Left forelimb (tissue), 1 donor: Measurements from ENCODE around the gene PNPLA5.

Source experiments
- DNase-seq: peaks from one replicate; pipeline ENCODE4 v3.0.0-alpha.2; 2018; ENCODE audit warnings: low spot score

The PNPLA5 gene

DNA sequence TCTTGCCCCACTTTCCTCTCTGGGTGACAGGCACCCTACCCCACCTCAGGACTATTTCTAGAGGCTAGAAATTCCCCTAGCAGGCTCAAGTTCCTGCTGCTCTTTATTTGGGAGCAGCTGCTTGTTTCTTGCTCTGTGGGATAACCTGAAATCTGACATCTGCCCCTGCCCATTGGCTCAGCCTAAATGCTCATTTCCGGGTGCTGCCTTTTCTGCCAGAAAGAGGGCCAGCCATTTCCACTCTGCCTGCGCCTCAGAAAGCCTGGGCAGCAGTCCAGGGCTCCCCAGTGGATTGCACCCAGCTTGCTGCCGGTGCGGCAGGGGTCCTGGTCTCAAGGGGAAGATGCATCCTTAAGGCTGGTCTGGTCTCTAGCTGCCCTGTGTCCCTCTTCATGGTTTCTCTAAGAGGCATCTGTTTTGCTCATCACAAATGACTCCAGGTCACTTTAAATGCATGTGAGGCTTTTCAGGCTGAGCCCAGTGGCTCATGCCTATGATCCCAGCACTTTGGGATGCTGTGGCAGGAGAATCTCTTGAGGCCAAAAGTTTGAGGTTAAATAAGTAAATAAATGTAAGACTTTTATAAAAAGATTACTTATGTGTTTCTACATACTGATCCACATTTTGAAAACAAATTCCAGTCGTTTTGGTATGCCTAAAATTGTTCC is 10.3 kb upstream of the PNPLA5 start:
- DNase-seq, result no peak

DNA sequence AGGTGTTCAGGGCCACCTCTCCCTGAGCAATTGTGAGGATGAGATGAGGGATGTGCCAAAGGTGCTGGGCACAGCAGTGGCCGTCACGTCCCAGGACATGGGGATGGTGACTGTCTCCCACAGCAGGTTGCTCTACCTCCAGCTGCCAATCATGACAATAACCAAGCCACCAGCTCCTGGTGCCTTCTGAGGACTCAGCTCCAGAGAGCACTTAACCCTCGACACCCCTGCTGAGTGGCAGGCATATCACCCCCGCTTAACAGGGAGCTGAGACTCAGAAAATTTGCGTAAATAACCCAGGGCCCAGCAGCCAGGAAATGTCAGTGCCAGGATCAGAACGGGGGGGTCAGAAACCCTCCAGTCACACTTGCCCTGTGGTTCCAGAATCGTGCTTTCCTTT is 8.4 kb upstream of the PNPLA5 start:
- DNase-seq, result no peak

DNA sequence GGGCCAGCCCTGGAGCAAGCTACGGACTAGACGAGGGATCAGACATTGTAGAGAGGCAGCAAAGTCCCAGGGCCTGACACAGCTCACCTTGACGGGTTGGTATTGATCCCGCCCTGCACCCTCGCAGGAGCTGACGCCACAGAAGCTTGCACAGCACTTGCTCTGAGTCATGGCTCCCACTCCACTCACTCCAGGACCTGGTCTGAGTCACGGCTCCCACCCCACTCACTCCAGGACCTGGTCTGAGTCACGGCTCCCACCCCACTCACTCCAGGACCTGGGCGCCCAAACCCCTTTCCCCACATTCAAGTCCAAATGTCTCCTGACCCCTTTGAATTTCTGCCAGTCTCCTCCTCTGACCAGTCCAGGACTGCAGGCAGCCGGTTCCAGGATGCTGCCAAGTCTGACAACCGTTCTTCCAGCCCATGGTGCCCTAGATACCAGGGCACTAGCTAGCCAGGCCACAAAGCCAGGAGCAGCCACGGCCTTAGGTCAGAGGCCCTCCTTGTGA is 6.0 kb upstream of the PNPLA5 start:
- DNase-seq, result no peak

GRCh38 chr22:43895986-43896645 is 4.3 kb upstream of the PNPLA5 start:
- DNase-seq, result no peak

DNA sequence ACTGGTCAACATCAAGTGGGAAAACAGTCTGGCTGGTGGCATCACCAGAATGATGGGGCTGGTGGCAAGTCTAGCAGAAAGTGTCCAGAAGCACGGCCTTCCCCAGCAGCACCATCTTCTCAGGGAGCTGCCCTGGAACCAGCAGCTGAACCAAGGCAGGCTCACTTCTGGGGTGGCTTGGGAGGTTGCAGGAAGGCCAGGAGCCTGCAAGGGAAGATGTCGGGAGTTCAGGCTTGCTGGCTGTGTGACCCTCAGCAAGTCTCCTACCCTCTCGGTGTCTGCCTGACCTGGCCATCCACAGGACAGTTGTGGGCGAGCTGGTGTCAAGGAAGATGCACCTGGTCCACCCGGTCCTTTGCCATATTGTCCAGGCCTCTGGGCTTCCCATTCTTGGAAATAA is 2.3 kb upstream of the PNPLA5 start:
- no peak for DNase-seq

GRCh38 chr22:43893266-43893665 is 1.5 kb upstream of the PNPLA5 start:
- no peak for DNase-seq

- DNase-seq, result no peak
Measured at GRCh38 chr22:43892183-43892894, 526 bp upstream of the PNPLA5 start.

- DNase-seq, result peak; percentile 55
Measured at GRCh38 chr22:43890901-43891331, 897 bp downstream of the PNPLA5 start.

- no peak for DNase-seq
Measured at GRCh38 chr22:43889860-43890253, 2.0 kb downstream of the PNPLA5 start.

GRCh38 chr22:43889201-43889859 is 2.5 kb downstream of the PNPLA5 start:
- peak; percentile 58 for DNase-seq

- DNase-seq, result no peak
Measured at GRCh38 chr22:43888740-43889139, 3.1 kb downstream of the PNPLA5 start.

- DNase-seq, result no peak
Measured at GRCh38 chr22:43887391-43887790, 4.4 kb downstream of the PNPLA5 start.

GRCh38 chr22:43886231-43886630 is 5.6 kb downstream of the PNPLA5 start:
- DNase-seq, result no peak

GRCh38 chr22:43885786-43886185 is 6.0 kb downstream of the PNPLA5 start:
- DNase-seq, result peak; percentile 26

- peak; percentile 48 for DNase-seq
Measured at GRCh38 chr22:43885319-43885671, 6.5 kb downstream of the PNPLA5 start.

DNA sequence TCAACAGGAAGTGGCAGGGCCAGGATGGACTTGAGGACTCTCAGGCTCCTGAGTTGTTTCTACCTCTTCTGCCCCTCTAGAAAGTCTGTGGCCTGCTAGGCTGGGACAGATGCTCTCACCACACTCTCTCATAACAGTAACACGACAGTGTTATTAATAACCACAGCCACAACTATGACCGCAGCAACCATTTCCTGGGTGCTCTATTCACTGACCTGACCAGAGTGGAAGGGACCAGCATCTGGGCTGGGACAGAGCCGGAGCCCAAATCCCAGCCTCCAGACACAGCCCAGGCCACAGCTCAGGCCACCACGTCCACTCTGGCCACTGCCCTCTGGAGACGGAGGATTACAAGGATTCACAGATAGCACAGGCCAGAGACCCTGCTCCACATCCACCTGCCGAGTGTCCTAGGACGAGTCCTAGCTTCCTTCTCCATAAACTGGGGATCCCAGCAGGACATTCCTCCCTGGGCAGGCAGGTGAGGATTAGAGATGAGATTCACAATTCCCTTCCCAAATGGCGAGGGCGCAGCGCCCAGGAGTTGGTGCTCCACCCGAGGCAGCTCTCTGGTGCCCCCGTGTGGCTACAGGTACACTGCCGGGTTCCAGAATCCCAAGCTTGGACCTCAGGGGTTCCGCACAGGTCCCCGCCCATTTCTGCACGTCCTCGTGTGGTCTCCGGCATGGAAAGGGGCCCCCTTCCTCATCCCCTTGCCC is 7.1 kb downstream of the PNPLA5 start:
- DNase-seq, result peak; percentile 59

DNA sequence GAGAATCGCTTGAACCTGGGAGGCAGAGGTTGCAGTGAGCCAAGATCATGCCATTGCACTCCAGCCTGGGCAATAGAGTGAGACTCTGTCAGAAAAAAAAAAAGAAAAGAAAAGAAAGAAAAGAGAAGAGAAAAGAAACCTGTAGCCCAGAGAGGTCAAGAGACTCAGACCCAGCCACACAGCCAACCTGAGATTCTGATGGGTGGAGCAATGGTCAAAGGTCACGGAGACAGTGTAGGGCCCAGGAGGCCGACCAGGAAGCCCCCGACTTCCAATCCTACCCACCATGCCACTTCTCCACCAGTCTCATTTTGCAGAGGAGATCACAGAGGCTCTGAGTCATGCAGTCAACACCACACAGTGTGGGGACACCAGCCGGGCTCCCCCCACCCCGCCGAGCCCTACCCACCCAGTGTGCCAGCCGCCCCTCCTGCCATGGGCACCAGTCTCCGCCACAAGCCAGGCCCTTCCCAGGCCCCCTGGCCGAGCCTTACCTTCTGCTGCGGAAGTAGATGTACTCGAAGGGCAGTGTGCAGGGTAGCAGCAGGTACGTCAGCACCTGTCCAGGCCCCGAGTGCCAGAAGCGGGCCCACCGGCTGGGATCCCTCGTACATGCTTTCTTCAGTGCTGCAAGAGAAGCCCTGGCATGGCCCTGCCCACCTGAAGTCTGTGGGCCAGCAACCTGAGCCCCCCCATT is 7.9 kb downstream of the PNPLA5 start:
- DNase-seq, result peak; percentile 65

DNA sequence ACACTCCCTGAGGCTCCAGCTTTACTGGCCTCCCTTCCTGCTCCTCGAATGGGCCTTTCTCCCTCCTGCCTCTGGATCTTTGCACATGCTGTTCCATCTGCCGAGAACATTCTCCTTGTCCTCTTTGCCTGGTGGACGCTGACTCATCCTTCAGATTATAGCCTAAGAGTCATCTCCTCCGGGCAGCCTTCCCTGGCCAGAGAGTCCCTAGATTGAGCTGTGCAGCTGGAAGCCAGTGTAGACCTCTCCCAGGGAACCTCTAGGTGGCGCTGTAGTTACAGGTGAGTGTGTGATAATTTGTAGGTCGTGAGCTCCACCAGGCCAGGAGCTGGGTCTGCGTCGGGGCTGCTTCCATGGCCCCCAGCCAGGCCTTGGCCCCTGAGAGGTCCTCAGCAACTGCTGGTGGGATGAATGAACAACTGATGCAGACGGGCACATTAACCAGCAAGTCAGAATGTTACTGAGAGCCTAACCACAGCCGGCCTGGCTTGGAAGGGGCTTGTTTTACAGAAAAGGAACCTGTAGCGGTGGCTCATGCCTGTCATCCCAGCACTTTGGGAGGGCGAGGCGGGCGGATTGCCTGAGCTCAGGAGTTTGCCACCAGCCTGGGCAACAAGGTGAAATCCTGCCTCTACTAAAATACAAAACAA is 8.7 kb downstream of the PNPLA5 start:
- peak; percentile 56 for DNase-seq

- peak; percentile 30 for DNase-seq
Measured at GRCh38 chr22:43882122-43882767, 9.6 kb downstream of the PNPLA5 start.
